Parathyroid adenoma (tissue), 2 donors: ENCODE results near the gene SYNE4.

Experiments
- H2AFZ ChIP-seq: fragments of 300-600 bp; sonication (generic); one replicate; pipeline ENCODE4 v1.7.0; 2017; ENCODE audit warnings: antibody characterized with exemption, mild to moderate bottlenecking
- H3K27ac ChIP-seq: fragments of 300-600 bp; sonication (generic); one replicate; pipeline ENCODE4 v1.7.0; 2017
- H3K27me3 ChIP-seq: fragments of 300-600 bp; sonication (generic); one replicate; pipeline ENCODE4 v1.7.0; 2017; ENCODE audit warnings: low read length; ENCODE audit not compliant: control insufficient read depth, insufficient read depth
- H3K36me3 ChIP-seq: fragments of 300-600 bp; sonication (generic); one replicate; pipeline ENCODE4 v1.7.0; 2017; ENCODE audit warnings: low read length; ENCODE audit not compliant: control insufficient read depth, insufficient read depth
- H3K4me1 ChIP-seq: fragments of 300-600 bp; sonication (generic); one replicate; pipeline ENCODE4 v1.7.0; 2017; ENCODE audit warnings: control low read depth
- H3K4me2 ChIP-seq: fragments of 300-600 bp; sonication (generic); one replicate; pipeline ENCODE4 v1.7.0; 2017; ENCODE audit warnings: low read length
- H3K4me3 ChIP-seq: fragments of 300-600 bp; sonication (generic); one replicate; pipeline ENCODE4 v1.7.0; 2017; ENCODE audit warnings: low read depth, low read length
- H3K79me2 ChIP-seq: fragments of 300-600 bp; sonication (generic); one replicate; pipeline ENCODE4 v1.7.0; 2017; ENCODE audit warnings: control low read depth
- H3K9ac ChIP-seq: fragments of 300-600 bp; sonication (generic); one replicate; pipeline ENCODE4 v1.7.0; 2017; ENCODE audit warnings: mild to moderate bottlenecking
- H3K9me3 ChIP-seq: fragments of 300-600 bp; sonication (generic); one replicate; pipeline ENCODE4 v1.7.0; 2017; ENCODE audit warnings: low read length; ENCODE audit not compliant: control insufficient read depth
- TF ChIP-seq, protein P1 (sequence below): fragments of 300-600 bp; sonication (generic); IDR thresholded peaks from one replicate; pipeline ENCODE4 v1.7.0; 2017; ENCODE audit warnings: antibody characterized with exemption, mild to moderate bottlenecking
- donor health status: primary hyperparathyroidism.

The SYNE4 gene

DNA sequence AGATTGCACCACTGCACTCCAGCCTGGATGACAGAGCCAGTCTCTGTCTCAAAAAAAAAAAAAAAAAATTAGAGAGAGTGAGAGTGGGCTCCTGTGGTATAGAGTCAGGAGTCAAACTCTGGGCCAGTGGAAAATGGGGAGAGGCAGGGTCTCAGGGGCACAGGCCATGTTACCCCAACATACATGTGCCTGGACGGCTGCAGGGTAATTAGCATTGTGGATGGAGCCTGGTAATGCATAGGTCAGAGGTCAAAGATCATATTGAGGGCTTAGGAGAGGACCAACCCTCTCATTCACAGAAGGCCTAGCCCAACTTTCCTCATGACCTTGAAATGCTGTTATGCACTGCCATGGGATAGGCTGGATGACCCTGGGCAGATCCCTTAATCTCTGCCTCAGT, 16.9 kb upstream of the SYNE4 start:
- no peak overlapping the region for H3K4me2 ChIP-seq
- H3K79me2 ChIP-seq = no peaks in the 10 kb centered on the region
- no peaks in the 10 kb centered on the region for H3K36me3 ChIP-seq
- no peak overlapping the region for H3K4me3 ChIP-seq
- TF ChIP-seq, protein P1, sequence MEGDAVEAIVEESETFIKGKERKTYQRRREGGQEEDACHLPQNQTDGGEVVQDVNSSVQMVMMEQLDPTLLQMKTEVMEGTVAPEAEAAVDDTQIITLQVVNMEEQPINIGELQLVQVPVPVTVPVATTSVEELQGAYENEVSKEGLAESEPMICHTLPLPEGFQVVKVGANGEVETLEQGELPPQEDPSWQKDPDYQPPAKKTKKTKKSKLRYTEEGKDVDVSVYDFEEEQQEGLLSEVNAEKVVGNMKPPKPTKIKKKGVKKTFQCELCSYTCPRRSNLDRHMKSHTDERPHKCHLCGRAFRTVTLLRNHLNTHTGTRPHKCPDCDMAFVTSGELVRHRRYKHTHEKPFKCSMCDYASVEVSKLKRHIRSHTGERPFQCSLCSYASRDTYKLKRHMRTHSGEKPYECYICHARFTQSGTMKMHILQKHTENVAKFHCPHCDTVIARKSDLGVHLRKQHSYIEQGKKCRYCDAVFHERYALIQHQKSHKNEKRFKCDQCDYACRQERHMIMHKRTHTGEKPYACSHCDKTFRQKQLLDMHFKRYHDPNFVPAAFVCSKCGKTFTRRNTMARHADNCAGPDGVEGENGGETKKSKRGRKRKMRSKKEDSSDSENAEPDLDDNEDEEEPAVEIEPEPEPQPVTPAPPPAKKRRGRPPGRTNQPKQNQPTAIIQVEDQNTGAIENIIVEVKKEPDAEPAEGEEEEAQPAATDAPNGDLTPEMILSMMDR = no peak
- no peak overlapping the region for H3K9ac ChIP-seq
- H3K27ac ChIP-seq = no peak overlapping the region
- no peaks in the 10 kb centered on the region for H3K9me3 ChIP-seq
- H3K27me3 ChIP-seq = no peaks in the 10 kb centered on the region
- H2AFZ ChIP-seq = no peak overlapping the region
- no peaks in the 10 kb centered on the region for H3K4me1 ChIP-seq

GRCh38 chr19:36023432-36023831, 14.8 kb upstream of the SYNE4 start:
- Histone ChIP-seq H3K4me2 (no peak overlapping the region), H2AFZ (no peak overlapping the region), H3K27ac (no peak overlapping the region), H3K79me2 (no peaks in the 10 kb centered on the region), H3K9me3 (no peaks in the 10 kb centered on the region), H3K4me1 (no peaks in the 10 kb centered on the region), H3K9ac (no peak overlapping the region), H3K4me3 (no peak overlapping the region), H3K36me3 (no peaks in the 10 kb centered on the region), H3K27me3 (no peaks in the 10 kb centered on the region)
- TF ChIP-seq, protein P1 = no peak

DNA sequence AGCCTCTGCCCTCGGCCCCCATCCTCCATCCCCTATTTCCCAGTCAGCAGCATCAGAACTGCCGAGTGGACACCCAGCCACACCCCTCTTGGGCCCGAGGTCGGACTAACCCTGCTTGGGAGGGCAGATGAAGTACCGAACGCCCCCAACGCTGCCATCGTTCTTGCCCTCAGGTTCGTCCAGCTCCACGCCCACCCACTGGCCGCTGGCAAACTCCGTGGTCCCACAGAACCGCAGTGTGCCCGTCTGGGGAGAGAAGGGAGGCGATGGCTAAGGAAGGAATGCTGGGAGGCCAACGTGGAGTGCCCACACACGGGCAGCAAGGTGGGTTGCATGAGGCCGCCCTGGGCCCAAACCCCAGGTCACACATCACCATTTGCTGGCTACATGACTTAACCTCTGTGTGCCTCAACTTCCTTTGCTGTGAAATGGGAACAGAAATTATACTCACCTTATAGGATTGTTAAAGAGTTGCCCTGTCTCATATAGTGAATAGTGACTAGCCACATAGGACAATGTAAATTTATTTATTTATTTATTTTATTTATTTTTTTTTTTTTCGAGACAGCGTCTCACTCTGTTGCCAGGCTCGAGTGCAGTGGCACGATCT, 10.6 kb upstream of the SYNE4 start:
- Histone ChIP-seq H3K27ac (no peak overlapping the region), H3K4me2 (no peak overlapping the region), H2AFZ (no peak overlapping the region), H3K4me3 (no peak overlapping the region), H3K4me1 (peaks cover 3% of the 10 kb centered on the region), H3K36me3 (no peaks in the 10 kb centered on the region), H3K9ac (no peak overlapping the region), H3K79me2 (no peaks in the 10 kb centered on the region), H3K27me3 (no peaks in the 10 kb centered on the region), H3K9me3 (no peaks in the 10 kb centered on the region)
- TF ChIP-seq, protein P1 = no peak

DNA sequence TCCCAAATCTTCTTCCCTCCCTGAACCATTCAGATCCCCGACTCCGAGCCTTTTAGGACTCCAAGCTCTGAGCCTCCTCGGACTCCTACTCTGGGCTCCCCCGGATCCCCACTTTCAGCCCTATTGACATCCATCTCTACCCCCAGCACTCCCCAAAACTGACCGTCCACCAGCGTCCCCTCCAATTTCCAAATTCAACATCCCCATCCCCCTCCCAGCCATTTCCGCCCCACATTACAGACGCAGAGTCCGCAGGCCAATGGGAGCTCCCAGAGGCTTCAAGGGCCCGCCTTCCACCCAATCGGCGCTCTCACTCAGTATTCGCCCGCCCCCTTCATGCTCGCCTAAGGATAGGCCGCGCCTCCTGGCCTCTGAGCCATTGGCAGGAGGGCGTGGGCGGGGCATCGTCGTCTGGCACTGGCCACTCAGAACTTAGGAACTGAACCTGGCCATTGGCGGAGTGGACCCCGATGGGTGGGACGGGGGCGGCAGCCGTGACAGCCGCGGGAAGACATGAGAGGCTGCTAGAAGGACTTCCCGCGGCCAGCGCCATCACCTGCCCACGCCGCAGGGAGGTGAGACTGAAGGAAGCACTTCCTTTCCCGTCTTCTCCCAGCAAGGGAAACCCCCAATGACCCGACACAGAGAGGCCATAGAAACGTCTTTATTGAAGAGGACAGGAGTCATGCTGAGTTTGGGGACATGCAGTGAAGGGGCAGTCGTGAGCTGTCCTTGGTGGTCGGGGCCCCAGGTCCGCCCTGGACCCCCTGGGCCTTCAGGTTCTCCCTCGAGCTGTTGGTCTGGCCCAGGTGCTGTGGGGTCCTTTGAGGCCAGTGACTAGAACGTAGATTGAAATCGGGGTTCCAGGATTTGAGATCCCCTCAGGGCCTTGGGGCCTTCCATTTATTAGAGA, 5.7 kb upstream of the SYNE4 start, which contains the start of gene ALKBH6:
ALKBH6 (minus strand) TSS at position 202 of the 913 bp plus-strand sequence. CDS start 816 bp downstream, outside the sequence.
- TF ChIP-seq, protein P1 = no peak
- H3K36me3 ChIP-seq = no peaks in the 10 kb centered on the region
- peaks cover 11% of the 10 kb centered on the region for H3K4me1 ChIP-seq
- H3K79me2 ChIP-seq = peaks cover 12% of the 10 kb centered on the region
- H3K27me3 ChIP-seq = no peaks in the 10 kb centered on the region
- peak within 1 kb of the TSS; percentile 96 for H2AFZ ChIP-seq
- no peaks in the 10 kb centered on the region for H3K9me3 ChIP-seq
- peak within 1 kb of the TSS; percentile 99 for H3K4me2 ChIP-seq
- H3K27ac ChIP-seq = peak within 1 kb of the TSS; percentile 81
- peak within 1 kb of the TSS; percentile 82 for H3K9ac ChIP-seq
- H3K4me3 ChIP-seq = peak within 1 kb of the TSS; percentile 94
